ENCODE data around the gene LIN9.

Gene LIN9

GRCh38 chr1:226327761-226328162 is 18.8 kb upstream of the LIN9 start:
- Histone ChIP-seq H3K36me3 (ENCODE audit: control insufficient read depth, insufficient read depth, low read length) (no peaks in the 10 kb centered on the region), H3K4me3 (replicated peaks; ENCODE audit: low read depth, low read length) (no peak overlapping the region), H3K27me3 (replicated peaks; ENCODE audit: control insufficient read depth, insufficient read depth, low read length) (no peaks in the 10 kb centered on the region)
- TF ChIP-seq CTCF (IDR thresholded peaks at IDR 0.05; ENCODE audit: insufficient read depth, low read length, poor library complexity, severe bottlenecking) = no peak
- DNase-seq (ENCODE audit: extremely low read depth, insufficient read length) = no peak

GRCh38 chr1:226325178-226325577 is 16.2 kb upstream of the LIN9 start:
- no peak for TF ChIP-seq CTCF (IDR thresholded peaks at IDR 0.05; ENCODE audit: insufficient read depth, low read length, poor library complexity, severe bottlenecking)
- Histone ChIP-seq H3K27me3 (replicated peaks; ENCODE audit: control insufficient read depth, insufficient read depth, low read length) (no peaks in the 10 kb centered on the region), H3K36me3 (ENCODE audit: control insufficient read depth, insufficient read depth, low read length) (no peaks in the 10 kb centered on the region), H3K4me3 (replicated peaks; ENCODE audit: low read depth, low read length) (no peak overlapping the region)
- no peak for DNase-seq (ENCODE audit: extremely low read depth, insufficient read length)

- no peaks in the 10 kb centered on the region for H3K27me3 ChIP-seq (replicated peaks; ENCODE audit: control insufficient read depth, insufficient read depth, low read length)
- no peak overlapping the region for H3K4me3 ChIP-seq (replicated peaks; ENCODE audit: low read depth, low read length)
- H3K36me3 ChIP-seq (ENCODE audit: control insufficient read depth, insufficient read depth, low read length) = no peaks in the 10 kb centered on the region
- no peak for DNase-seq (ENCODE audit: extremely low read depth, insufficient read length)
- TF ChIP-seq CTCF (IDR thresholded peaks at IDR 0.05; ENCODE audit: insufficient read depth, low read length, poor library complexity, severe bottlenecking) = no peak
Observed at GRCh38 chr1:226324479-226324878, 15.5 kb upstream of the LIN9 start.

- no peak for DNase-seq (ENCODE audit: extremely low read depth, insufficient read length)
- TF ChIP-seq CTCF (IDR thresholded peaks at IDR 0.05; ENCODE audit: insufficient read depth, low read length, poor library complexity, severe bottlenecking) = no peak
- H3K36me3 ChIP-seq (ENCODE audit: control insufficient read depth, insufficient read depth, low read length) = no peaks in the 10 kb centered on the region
- H3K27me3 ChIP-seq (replicated peaks; ENCODE audit: control insufficient read depth, insufficient read depth, low read length) = no peaks in the 10 kb centered on the region
- no peak overlapping the region for H3K4me3 ChIP-seq (replicated peaks; ENCODE audit: low read depth, low read length)
Observed at GRCh38 chr1:226322986-226323385, 14.0 kb upstream of the LIN9 start.

GRCh38 chr1:226320930-226321329 is 12.0 kb upstream of the LIN9 start:
- Histone ChIP-seq H3K36me3 (ENCODE audit: control insufficient read depth, insufficient read depth, low read length) (no peaks in the 10 kb centered on the region), H3K27me3 (replicated peaks; ENCODE audit: control insufficient read depth, insufficient read depth, low read length) (no peaks in the 10 kb centered on the region), H3K4me3 (replicated peaks; ENCODE audit: low read depth, low read length) (no peak overlapping the region)
- TF ChIP-seq CTCF (IDR thresholded peaks at IDR 0.05; ENCODE audit: insufficient read depth, low read length, poor library complexity, severe bottlenecking) = no peak
- DNase-seq (ENCODE audit: extremely low read depth, insufficient read length) = no peak

- no peaks in the 10 kb centered on the region for H3K36me3 ChIP-seq (ENCODE audit: control insufficient read depth, insufficient read depth, low read length)
- no peak for DNase-seq (ENCODE audit: extremely low read depth, insufficient read length)
- H3K4me3 ChIP-seq (replicated peaks; ENCODE audit: low read depth, low read length) = no peak overlapping the region
- no peak for TF ChIP-seq CTCF (IDR thresholded peaks at IDR 0.05; ENCODE audit: insufficient read depth, low read length, poor library complexity, severe bottlenecking)
- H3K27me3 ChIP-seq (replicated peaks; ENCODE audit: control insufficient read depth, insufficient read depth, low read length) = no peaks in the 10 kb centered on the region
Observed at GRCh38 chr1:226318471-226318870, 9.5 kb upstream of the LIN9 start.

All from GM06990 (cell line).